Measurements from ENCODE around the gene PDIA4.

DNA sequence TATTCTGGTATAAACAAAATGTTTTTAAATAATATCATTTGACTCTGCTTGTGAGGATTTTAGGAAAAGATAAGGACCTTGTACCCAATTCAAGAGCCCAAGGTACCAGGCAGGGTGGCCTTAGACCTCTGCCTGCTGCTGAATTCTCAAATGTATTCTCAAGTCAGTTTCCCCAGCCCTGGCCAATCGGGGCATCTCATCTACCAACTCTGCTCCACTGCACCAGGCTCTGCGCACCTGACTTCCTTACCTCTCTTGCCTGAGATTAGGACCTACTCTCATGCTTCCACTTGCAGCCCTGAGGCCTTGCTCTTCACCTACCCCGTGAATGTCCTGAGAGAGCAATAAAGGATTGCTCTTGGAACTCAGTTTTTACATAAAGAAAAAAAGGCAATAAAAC is 74.6 kb downstream of the PDIA4 start:
- TF ChIP-seq, protein P1, sequence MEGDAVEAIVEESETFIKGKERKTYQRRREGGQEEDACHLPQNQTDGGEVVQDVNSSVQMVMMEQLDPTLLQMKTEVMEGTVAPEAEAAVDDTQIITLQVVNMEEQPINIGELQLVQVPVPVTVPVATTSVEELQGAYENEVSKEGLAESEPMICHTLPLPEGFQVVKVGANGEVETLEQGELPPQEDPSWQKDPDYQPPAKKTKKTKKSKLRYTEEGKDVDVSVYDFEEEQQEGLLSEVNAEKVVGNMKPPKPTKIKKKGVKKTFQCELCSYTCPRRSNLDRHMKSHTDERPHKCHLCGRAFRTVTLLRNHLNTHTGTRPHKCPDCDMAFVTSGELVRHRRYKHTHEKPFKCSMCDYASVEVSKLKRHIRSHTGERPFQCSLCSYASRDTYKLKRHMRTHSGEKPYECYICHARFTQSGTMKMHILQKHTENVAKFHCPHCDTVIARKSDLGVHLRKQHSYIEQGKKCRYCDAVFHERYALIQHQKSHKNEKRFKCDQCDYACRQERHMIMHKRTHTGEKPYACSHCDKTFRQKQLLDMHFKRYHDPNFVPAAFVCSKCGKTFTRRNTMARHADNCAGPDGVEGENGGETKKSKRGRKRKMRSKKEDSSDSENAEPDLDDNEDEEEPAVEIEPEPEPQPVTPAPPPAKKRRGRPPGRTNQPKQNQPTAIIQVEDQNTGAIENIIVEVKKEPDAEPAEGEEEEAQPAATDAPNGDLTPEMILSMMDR (IDR thresholded peaks at IDR 0.05 in 2 of 3, conservative IDR thresholded peaks at IDR 0.05 in 1 of 3; ENCODE audit: borderline replicate concordance in 1 of 3, insufficient read depth in 1 of 3, low read depth in 2 of 3, low read length in 2 of 3), result no peak
- TF ChIP-seq POLR2A (IDR thresholded peaks at IDR 0.05; ENCODE audit: borderline replicate concordance, extremely low read depth, insufficient read depth, insufficient read length) (no peak), EGR1 (IDR thresholded peaks at IDR 0.05; ENCODE audit: low read depth) (no peak), EZH2phosphoT487 (IDR thresholded peaks at IDR 0.05; ENCODE audit: borderline replicate concordance) (no peak), YY1 (IDR thresholded peaks at IDR 0.05; ENCODE audit: extremely low read depth, insufficient replicate concordance, low read depth, low read length) (no peak), CEBPB (IDR thresholded peaks at IDR 0.05; ENCODE audit: low read depth) (no peak), ZNF274 (IDR thresholded peaks at IDR 0.05; ENCODE audit: low read depth, low read length) (no peak), EZH2 (IDR thresholded peaks at IDR 0.05) (no peak), SP1 (IDR thresholded peaks at IDR 0.05; ENCODE audit: low read depth) (no peak), ELF1 (IDR thresholded peaks at IDR 0.05; ENCODE audit: borderline replicate concordance, low read depth) (no peak)
- TF ChIP-seq, protein P2, sequence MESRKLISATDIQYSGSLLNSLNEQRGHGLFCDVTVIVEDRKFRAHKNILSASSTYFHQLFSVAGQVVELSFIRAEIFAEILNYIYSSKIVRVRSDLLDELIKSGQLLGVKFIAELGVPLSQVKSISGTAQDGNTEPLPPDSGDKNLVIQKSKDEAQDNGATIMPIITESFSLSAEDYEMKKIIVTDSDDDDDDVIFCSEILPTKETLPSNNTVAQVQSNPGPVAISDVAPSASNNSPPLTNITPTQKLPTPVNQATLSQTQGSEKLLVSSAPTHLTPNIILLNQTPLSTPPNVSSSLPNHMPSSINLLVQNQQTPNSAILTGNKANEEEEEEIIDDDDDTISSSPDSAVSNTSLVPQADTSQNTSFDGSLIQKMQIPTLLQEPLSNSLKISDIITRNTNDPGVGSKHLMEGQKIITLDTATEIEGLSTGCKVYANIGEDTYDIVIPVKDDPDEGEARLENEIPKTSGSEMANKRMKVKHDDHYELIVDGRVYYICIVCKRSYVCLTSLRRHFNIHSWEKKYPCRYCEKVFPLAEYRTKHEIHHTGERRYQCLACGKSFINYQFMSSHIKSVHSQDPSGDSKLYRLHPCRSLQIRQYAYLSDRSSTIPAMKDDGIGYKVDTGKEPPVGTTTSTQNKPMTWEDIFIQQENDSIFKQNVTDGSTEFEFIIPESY (IDR thresholded peaks at IDR 0.05; ENCODE audit: extremely low read depth, insufficient replicate concordance, low read length), result no peak
- TF ChIP-seq, protein P3, sequence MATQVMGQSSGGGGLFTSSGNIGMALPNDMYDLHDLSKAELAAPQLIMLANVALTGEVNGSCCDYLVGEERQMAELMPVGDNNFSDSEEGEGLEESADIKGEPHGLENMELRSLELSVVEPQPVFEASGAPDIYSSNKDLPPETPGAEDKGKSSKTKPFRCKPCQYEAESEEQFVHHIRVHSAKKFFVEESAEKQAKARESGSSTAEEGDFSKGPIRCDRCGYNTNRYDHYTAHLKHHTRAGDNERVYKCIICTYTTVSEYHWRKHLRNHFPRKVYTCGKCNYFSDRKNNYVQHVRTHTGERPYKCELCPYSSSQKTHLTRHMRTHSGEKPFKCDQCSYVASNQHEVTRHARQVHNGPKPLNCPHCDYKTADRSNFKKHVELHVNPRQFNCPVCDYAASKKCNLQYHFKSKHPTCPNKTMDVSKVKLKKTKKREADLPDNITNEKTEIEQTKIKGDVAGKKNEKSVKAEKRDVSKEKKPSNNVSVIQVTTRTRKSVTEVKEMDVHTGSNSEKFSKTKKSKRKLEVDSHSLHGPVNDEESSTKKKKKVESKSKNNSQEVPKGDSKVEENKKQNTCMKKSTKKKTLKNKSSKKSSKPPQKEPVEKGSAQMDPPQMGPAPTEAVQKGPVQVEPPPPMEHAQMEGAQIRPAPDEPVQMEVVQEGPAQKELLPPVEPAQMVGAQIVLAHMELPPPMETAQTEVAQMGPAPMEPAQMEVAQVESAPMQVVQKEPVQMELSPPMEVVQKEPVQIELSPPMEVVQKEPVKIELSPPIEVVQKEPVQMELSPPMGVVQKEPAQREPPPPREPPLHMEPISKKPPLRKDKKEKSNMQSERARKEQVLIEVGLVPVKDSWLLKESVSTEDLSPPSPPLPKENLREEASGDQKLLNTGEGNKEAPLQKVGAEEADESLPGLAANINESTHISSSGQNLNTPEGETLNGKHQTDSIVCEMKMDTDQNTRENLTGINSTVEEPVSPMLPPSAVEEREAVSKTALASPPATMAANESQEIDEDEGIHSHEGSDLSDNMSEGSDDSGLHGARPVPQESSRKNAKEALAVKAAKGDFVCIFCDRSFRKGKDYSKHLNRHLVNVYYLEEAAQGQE (IDR thresholded peaks at IDR 0.05; ENCODE audit: low read depth), result no peak

Data from HCT116 (cell line).